Fibroblast of skin of back (primary cell): ENCODE measurements around the gene CCHCR1.

Source experiments
- DNase-seq: peaks from one replicate; pipeline ENCODE4 v3.0.0-alpha.2; 2013

The CCHCR1 gene

DNA sequence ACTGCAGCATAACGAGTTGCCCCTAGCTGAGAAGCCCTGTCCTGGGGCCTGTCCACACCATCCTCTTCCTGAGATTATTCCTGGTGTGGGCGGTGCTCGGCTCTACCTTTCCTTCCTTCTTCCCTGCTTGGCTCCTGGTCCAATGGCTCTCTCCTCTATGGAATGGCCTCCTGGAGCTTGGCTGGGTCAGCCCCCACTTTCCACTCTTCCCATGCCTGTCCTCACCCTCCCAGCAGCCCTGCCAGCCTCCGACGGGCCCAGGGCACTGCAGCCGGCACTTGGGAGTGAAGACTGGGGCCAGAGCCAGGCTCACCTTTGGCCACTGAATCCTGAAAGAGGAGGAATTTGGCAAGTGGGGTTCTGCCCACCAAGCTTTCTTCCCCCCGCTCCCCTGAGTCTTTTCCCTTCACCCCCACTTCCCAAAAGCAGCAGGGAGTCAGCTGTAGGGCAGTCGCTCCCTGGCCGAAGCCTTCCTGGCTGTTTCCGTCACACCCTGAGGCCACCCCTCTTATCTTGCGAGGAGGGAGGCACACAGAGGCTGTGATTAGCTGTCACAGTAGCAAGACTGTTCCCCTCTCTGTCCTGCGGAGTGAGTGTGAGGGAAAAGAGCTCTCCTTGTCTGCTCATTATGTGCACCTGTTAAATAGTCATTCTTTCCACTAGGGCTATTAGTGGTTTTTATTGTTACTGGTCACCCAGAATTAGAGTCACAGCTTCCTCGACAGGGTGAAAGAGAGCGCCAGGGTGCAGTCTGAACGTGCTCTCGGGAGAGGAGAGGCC is 31.0 kb downstream of the CCHCR1 start:
- no peak for DNase-seq

DNA sequence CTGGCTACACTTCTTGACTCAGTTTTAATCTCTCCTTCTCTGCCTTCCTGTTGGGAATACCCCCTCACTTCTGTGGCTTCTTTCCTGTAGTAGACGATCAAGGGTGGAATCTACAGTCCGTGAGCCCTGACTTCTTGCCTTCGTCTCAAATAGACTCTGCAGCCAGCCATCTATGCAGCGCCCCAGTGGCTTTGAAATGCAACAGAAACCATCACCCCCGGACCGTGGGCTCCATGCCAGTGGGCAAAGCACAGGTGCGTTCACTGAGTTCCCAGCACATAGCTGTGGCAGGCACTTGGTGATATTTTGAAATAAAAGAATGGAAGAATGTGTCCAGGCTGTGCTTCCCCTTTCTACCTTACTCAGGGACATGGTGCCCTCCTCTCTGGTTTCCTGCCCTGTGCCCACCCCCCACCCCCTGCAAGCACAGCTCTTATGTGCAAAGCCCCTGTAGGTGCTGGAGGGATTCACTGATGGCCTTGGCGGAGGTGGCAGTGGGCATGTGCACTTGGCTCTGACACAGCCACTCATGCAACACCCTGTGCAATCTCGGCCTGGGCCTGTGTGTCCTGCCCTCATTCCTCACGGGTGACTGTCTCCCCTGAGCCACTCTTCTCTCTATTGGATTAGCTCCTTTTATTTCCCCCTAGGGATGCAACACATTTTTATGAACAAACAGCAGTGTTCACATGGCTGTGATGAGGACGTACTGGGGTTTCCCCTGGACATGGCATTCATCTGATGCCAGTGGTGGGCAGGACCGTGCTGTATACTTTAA is 31.8 kb downstream of the CCHCR1 start:
- peak; percentile 90 for DNase-seq

GRCh38 chr6:31125162-31125561 is 32.4 kb downstream of the CCHCR1 start:
- no peak for DNase-seq

- DNase-seq, result peak; percentile 92
Measured at GRCh38 chr6:31122791-31123706, 34.6 kb downstream of the CCHCR1 start.

- no peak for DNase-seq
Measured at GRCh38 chr6:31121131-31121790, 36.3 kb downstream of the CCHCR1 start.

DNA sequence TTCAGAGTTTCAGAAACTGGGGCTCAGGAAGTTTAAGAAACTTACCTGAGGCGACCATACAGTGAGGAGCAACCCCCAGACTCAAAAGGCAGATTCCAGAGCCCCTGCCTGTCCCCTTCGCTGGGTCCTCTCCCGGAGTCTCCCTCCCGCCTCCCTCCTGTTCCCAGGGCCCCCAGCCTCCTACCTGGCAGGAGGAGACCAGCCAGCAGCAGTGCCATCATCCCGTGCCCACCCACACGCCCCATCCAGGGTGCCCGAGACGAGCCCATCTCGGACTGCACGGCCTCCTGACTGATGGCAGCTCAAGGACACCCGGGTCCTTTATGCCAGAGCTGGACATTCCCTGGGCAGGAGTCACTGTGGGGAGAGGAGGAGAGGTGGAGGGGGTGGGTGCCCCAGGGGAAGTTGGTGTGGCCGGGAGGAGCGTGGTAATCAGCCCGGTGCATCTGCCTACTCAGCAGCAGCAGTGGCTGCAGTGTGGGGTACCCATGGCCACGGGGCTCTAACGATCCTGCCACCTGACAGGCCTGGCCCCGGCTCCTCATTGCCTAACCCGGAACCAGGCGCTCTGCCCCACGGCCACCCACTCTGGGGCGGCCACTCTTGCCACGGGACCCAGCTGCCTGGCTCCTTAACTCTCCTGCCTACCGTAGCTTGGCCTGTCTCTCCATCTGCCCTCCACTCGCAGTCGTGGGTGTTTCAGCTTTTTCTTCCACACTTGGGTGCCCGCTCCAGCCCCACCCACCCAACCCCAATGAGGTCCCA is 37.3 kb downstream of the CCHCR1 start, which contains the start of gene CDSN:
Gene CDSN, minus strand, starts transcription at position 296 of the 765 bp plus-strand sequence. Its CDS starts 27 bp downstream, at position 269.
- DNase-seq, result no peak

DNA sequence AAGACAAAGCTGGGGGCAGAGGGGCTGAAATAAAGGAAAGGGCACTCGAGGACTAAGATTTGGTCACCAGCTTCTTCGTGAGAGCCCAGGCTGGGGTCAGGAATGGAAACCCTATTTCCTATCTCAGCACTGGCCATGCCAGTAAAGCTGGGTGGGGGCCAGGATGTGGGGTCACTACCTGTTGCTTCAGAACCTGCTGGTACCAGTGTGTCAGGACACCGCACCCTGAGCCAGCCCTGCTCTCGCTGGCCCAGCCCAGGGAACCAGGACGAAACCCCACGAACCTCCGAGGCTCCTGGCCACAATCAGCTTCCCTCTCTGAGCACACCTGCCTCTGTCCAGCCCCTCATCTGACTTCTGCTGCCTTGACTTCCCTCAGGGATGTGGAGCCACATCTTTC is 39.4 kb downstream of the CCHCR1 start:
- no peak for DNase-seq

DNA sequence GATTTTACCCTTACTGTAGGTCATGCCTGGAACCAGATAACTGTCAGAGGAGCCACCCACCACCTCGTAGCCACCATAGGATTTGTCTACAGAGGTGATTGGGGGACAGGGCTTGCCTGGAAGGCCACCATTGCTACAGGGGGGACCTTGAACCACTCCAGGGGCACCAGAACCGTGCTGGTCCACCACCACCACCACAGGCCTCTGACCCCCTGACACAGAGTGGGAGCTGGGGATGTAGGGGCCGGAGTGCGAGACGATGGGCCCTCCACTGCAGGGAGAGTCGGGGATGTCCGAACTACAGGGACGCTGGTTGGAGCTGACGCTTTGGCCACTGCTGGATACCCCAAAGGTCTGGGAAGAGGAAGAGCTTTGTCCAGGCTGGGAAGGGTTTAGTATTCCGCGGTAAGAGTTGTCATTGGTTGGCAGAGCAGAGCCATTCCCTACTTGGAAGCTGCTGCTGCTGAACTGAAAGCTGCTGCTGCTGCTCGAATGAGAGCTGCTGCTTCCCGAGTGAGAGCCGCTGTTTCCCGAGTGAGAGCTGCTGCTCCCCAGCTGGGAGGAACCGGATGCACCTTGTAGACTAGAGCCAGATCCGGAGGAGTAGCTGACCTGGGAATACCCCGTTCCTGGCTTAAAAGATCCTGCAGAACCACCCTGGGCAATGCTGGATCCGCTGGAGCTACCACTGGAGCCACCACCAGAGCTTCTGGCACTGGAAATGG is 40.8 kb downstream of the CCHCR1 start:
- no peak for DNase-seq

- DNase-seq, result no peak
Measured at GRCh38 chr6:31115941-31116560, 41.6 kb downstream of the CCHCR1 start.

DNA sequence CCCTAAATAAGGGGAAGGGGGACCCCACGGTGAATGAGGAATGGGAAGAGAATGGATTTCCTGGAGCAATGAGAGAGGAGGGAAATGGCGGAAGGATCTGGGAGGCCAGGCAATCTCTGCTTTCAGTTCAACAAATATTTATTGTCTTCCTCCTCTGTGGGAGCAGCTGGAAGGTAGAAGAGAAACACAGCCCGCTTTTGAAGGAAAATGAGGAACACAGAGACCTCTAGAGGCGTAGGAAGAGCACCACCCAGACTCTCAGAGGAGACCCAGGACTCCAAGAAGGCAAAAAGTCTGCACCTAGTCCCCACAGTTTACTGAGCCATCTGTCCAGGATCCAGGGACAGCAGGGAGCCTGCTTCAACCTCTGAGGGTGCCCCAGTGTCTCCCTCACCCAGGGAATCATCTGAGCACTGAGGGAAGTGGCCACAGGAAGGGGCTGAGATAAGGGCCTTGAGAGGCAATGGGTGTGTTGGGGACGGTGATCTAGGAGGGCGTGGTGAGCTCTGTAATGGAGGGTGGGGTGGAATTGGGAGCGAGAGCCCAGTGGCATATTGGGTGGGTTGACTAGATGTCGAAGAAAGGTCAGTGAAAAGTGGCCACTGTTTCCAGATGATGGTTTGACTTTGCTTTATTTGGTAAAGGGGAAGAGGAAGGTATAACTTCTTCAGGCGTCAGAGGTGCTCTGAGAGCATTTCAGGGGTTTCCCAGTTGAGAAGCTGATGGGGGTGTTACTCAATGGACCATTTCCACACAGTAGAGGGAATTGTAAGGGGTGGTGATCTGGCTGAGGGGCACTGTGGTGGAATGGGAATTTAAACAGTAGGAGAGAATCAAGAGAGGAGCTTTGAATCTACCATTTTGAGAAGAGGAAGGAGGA is 42.4 kb downstream of the CCHCR1 start:
- DNase-seq, result peak; percentile 50

DNA sequence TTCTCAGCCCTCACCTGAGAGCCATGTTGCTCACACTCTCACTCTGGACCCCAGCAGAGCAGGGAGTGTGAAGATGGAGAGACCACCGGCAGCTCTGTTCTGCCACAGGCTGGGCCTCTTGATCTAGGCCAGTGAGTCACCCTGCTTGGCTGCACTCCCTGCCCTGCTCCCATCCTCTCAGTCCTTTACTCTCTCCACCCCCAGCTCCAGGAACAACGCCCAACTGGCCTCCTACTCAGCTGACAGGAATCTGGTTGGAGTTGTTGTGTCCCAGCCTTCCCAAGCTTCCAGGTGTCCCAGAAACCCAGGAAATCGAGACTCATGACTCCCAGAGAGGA is 43.1 kb downstream of the CCHCR1 start, which contains the start of gene PSORS1C1:
Gene PSORS1C1, plus strand, starts transcription at position 260 of the 338 bp plus-strand sequence. CDS start 14,833 bp downstream, outside the sequence.
- peak; percentile 98 for DNase-seq

DNA sequence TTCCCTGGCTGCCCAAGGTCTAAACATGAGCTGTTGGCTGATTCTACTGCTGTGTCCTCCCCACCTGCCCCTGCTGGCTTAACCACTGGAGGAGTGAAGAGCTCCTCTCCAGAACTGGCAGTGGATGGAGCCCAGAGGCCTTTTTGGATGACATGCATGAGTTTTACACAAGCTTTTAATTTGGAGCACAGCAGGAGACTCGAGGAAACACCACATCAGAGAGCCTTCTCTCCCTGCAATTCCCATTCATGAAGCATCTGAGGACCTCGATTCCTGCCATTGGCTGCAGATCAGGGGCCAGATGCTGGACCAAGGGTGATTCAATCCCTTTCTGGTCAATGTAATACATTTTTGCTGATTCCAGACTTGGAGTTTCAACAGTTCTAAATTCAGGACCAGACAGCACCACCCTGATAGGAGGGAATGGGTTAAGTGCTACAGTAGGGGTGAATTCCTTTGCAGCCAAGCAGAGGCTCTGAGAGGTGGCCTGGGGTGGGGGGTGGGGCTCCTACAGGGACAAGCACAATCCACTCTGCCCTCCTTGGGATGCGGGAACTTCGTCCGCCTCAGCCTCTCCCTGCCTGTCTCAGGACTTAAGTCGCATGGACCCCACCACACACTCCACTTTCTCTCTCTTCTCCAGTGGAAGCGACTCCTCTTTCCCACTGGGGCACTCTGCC is 43.6 kb downstream of the CCHCR1 start:
- peak; percentile 66 for DNase-seq

DNA sequence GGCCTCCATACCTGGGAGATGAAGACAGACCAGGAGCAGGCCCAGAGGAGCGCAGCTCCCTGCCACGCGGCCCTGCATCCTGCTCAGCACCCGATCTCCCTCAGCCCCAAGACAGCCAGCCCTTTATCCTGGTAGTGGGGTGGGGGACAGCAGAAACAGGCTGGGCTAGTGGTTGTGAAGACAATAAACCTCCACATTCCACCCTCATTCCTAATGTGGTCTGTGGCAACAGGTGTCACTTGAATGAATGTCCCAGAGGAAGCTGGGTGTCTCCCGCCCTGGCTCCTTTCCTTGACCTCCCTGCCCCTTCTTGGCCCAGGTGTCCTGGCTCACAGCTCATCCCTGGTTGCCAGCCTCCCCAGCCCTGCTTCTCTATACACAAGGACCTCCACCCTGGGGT is 45.1 kb downstream of the CCHCR1 start, which contains the start of gene C6orf15:
Gene C6orf15, minus strand, starts transcription at position 98 of the 400 bp plus-strand sequence. Its CDS starts 20 bp downstream, at position 78.
- no peak for DNase-seq

- DNase-seq, result no peak
Measured at GRCh38 chr6:31111712-31112111, 45.9 kb downstream of the CCHCR1 start.

- no peak for DNase-seq
Measured at GRCh38 chr6:31110825-31111582, 46.6 kb downstream of the CCHCR1 start.

GRCh38 chr6:31107052-31107451 is 50.5 kb downstream of the CCHCR1 start:
- no peak for DNase-seq

DNA sequence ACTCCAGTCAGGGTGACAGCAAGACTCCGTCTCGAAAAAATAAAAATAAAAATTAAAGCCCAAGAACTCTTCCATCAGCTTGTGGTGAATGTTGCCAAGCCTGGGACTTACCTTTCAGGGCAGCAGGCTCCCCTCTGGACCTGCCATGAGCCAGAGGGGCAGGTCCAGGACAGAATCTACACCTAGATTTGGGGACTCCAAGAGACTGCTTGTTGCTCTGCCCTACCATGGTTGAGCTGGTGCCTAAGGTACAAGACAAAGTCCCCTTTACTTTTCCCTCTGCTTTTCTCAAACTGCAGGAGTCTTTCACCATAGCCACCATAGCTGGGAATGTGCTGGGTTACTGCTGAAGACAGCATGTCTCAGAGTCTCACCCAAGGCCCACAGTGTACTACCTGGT is 54.5 kb downstream of the CCHCR1 start:
- DNase-seq, result no peak
